Skeletal muscle cell (primary cell): ENCODE results near the gene SP3.

Experiments
- DNase-seq: peaks from one replicate; pipeline ENCODE4 v3.0.0-alpha.2; 2010; ENCODE audit warnings: low read depth
- H3K4me3 ChIP-seq: 2 replicates; pipeline ENCODE4 v1.5.1; 2011; ENCODE audit warnings: low read depth, mild to moderate bottlenecking, control low read depth, low read length, moderate library complexity

The SP3 gene

DNA sequence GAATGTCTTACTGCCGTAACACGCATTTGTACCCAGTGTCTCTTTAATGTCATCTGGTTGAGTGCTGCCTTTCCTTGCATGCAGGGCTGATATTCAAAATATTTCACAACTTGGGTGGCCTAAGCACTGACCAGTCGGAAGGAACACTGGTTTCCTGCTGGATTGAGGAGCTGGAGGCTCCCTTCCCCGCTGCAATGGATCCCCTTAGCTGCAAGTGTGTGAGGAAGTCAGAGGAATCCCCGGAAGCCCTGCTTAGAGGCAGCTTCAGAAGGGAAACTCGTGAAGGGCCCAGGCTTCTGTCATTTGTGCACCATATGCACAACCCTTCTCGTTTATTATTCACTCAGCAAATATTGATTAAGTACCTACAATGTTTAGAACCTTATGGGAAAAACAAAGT lies 33.2 kb upstream of the SP3 start:
- no peak for DNase-seq
- H3K4me3 ChIP-seq, result no peak overlapping the region

DNA sequence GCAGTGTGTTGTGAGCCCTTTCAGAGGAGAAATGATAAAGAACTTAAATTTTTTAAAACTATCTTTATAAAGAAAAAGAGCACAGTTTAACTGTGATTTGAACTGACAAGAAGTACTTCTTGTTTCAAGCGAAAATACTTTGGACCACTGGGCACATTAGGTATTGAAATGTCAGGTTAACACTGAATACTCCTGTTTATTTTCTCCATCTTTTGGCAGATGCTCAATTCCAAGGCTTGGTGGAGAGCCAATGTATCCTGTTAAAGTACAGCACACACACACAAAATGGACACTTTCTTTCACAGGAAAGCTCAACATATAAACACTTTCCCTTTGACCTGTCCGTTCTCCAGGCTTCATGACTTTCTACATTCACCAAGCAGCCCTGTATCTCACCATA lies 32.6 kb upstream of the SP3 start:
- DNase-seq, result no peak
- no peak overlapping the region for H3K4me3 ChIP-seq

DNA sequence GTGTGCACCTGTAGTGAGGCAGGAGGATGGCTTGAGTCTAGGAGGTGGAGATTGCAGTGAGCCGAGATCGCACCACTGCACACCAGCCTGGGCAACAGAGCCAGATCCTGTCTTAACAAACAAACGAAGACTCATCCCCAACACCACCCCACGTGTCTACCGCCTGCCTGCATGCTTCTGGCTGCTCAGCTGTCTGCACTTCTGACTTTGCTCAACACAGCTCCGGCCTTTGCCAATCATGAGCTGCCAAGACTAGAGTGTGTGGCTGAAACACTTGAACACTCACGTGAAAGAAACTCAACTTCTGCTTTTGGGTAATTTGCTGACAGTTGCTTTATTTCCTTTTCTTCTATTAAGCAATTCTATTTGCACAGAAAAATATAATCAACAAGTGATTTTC lies 32.1 kb upstream of the SP3 start:
- no peak for DNase-seq

DNA sequence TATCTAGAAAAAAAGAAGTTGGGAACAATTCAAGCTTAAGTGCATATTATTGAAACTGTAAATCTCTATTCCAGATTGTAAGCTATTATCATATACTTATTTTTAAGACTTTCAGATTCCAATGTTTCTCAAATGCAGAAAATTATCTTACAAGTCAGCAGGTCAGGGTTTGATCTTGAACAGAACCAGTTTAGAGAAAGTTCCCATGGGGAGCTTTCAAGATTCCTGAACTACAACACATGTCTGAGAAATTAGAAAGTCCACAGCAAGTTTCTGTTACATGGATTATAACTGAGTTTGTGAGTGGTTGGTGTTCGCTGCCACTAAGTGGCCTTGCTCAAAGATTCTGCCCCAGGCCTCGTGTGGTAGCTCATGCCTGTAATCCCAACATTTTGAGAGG lies 31.6 kb upstream of the SP3 start:
- no peak overlapping the region for H3K4me3 ChIP-seq
- no peak for DNase-seq

More for the DNA sequence above, 32.1 kb upstream of the SP3 start:
- no peak overlapping the region for H3K4me3 ChIP-seq

DNA sequence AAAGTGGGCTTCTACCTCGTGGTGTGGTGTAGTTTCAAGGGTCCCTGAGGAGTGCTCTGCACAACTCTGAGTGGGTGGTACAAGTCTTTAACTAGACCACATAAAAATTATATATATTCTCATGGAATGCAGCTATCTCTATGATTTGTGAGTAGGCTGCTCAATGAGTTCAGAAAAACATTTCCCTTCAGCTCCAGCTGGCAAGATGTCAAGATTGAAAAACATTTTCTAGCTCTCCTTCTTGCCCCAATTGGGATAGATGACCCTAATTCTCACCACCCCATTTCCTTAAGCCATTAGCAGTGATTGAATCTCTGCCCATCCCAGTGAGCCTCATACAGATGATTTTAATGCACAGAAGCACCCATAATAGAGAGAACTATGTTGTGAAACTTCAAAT lies 28.3 kb upstream of the SP3 start:
- no peak for DNase-seq
- H3K4me3 ChIP-seq, result no peak overlapping the region

DNA sequence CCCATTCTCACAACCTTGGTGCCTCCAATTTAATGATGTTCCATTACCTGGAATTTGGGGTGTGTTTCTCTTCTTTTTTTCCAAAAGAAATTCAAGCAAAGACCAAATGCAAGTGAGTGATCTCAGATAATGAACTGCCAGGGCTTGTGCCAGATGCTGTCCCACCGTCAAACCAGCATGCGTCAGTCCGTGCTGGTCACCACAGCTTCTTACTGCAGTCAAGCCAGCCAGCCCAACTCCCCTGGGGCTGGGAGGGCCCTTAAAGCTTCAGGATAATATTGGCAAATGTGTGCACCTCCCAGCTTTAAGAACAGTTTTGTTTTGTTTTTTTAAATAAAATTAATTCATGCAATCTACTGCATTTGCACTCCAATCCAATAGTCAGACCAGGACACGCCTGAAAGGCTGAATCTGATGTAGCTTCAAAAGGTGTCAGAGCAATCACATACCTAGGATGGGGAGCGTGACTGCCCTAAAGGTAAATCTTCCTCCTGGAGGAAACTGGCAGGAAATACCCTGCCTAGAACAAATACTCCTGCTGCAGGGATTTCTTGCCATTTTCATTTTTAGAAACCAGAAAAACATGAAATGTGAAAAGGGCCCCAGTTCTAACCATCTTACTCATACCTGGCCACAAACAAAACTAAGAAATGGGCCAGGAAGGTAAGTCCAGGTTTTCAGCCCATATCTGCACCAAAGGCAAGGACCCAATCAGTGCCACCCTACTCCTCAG lies 26.8 kb upstream of the SP3 start:
- peak; percentile 77 for DNase-seq
- no peak overlapping the region for H3K4me3 ChIP-seq

DNA sequence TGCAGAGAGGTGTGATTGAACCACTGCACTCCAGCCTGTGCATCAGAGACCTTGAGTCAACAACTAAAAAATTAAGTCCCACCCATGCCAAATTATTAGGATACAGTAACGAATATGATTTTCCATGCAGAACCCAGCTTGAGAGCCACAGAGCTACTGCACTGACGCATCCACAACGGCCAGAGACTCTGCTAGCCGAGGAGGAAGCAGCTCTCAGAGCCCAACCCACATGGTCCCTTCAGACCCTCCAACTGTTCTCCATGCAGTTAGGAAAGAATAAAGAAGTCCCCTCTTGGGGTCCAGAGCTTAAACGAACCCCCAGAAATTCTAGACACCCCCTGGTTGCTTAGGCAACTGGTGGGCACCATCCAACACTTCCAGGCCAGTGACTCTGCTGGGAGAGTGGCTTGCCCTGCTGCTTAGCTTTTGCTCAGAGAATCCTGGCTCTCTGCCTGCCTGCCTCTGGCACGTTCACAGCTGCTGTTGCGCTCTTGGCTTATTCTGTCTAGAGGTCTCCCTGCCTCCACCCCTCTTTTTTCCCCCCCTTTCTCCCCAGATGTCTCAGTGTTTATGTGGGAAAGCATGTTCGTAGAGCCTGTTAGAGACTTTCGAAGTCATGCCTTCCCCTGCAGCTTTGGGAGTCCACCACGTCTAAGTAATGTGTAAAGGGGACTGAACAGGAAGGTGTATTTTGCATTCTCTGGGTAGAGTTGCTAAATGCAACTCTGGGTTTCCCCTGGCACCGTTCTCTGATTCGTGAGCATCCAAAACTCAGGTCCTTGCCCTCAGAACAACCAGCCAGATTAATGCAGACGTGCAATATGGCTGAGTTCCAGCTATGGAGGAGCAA lies 26.0 kb upstream of the SP3 start:
- H3K4me3 ChIP-seq, result no peak overlapping the region
- peak; percentile 86 for DNase-seq

DNA sequence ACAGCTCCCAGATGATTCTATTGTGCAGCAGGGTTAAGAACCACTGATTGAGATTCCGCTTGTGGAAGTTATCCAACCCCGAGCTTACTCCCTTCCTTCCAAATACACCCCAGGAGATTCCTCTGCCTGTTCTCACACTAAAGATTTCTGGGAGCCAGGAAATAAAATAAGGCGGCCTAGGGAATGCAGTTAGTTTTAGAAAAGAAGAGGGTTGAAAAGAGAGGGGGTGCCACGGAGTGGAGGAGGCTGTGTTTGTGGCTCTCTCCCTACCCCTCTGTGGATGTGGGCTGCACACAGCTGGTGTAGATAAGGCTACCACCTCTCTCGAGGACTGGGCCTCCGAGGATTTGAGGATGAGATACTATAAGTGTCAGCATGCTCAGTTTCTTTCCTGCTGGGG lies 25.1 kb upstream of the SP3 start:
- DNase-seq, result no peak
- no peak overlapping the region for H3K4me3 ChIP-seq

DNA sequence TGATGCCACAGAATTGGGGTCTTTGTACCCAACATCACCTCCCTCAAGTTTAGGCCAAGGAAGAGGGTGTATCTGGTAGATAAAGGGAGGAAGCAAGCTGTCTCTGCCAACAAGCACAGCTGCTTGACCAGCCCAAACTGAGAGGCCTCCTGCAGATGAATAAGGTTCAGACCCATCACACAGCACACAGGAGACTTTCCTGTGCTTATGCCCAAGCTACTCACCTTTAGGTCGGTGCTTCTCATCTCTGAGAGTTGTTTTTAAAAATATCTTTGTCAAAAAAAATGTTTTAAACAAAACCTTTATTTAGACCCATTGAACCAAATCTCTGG lies 24.7 kb upstream of the SP3 start:
- H3K4me3 ChIP-seq, result no peak overlapping the region
- DNase-seq, result no peak

DNA sequence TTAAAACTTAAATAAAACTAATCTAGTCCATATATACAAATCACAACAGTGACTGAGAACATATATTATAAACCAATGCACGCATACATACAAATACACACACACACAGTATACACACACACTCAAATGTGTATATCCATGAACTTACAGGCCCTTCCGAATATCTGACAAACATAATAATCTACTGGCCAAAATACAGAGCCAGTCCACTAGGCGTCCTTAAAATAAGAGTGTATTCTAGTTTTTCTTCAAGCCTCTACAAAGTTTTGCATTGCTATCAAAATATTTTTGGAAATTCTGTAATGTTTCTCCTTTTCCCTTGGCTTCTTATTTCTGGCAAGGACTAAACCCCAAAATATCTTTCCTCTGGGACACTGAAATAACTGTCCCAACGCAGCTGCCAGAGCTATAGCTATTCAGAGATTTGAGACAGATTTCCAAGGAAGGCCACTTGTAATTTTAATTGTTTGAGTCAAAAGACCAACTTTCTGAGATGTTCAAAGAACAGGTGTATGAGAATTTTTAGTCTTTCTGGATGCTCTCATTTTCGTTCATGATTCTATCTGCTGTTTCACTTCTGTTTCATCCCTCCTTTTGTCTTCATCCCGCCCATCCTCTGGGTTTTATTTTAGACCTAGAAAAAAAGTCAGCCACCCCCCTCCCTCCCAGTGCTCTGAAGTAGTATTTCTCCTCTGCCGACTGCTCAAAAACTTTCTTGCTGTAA lies 24.1 kb upstream of the SP3 start:
- H3K4me3 ChIP-seq, result no peak overlapping the region
- no peak for DNase-seq

DNA sequence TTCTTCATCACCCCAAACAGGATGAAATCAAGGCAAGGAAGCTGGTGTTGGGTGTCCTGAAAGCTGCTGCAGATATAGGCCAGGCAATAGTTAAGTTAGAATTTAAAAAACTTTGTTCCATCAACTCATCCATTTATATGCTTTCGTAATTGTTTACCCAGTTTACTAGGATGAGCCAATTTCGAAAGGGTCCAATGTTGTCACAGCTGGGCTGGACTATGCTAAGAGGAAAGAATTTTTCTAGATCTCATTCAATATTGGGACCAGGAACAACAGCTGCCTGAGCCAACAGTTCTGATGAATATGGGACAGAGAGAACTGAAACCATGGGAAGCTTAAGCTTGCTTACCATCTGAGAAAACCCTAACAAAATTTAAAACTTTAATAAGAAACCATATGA lies 21.6 kb upstream of the SP3 start:
- peak; percentile 80 for DNase-seq

DNA sequence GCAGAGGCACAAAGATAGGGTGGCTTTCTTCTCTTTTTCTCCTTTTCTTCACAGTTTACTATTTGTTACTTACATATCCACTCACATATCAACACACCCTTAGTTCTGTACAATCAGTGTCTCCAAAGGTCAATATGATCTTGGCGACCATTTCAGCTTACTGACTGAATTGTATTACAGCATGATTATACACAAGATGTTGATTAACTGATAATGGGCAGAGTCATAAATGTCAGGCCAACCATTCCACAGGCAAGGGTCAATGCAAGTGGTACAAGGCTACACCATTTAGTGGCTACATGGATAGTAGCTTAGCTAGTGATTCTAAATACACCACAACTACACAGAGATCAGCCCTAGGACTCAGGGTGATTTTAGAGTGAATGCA lies 20.4 kb upstream of the SP3 start:
- no peak for DNase-seq

More for the DNA sequence above, 21.6 kb upstream of the SP3 start:
- no peak overlapping the region for H3K4me3 ChIP-seq

DNA sequence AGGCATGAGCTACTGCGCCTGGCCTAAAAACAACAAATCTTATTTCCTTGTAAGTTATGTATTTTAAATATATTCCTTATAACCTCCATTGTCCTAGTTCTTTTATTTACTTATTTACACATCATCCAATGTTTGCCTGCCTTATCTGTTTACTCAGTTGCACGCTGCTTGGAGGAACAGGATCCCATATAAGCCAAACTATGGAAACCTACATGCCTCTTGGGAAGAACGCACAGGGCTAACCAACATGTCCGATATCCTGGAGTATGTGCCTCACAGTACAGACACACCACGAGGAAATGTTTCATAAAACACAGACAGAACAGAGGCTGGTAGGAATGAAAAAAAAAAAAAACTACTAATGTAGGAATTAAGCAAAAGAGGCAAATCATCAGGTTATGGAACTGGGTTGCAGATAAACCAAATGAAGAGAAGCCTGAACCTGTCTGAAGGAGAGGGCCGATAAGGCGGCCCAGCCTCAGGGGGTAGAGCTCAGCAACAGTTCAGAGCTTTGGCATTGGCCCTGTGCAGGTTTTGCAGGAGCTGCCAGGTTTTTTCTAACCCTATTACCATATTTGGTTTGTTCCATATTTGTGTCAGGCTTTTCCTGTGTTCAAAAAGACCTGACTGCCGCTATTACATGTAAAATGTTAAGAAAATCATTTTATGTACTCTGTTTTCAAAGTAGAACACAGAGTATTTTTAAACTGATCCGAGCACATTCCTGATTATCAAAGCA lies 19.9 kb upstream of the SP3 start:
- DNase-seq, result no peak
- no peak overlapping the region for H3K4me3 ChIP-seq

More for the DNA sequence above, 20.4 kb upstream of the SP3 start:
- no peak overlapping the region for H3K4me3 ChIP-seq

DNA sequence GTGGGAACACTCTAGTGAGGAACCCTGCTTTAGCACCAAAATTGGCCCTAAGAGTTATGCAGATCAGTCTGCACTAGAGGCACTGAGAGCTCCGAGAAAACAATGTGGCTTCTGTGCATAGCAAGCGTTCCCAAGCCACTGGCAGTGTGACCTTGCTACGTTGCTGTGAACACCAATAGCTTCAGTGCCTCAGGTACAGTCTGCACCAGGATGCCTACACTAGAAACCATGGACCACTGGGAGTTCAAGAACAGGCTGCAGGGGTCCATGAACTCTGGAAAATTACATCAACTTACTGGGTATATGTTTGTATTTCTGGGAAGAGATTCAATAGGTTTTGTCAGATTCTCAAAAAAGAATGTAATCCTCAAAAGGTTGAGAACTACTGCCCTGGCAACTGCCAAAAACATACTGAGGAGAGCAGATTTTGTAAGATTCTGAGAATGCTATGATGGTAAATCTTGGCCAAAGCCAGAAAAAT lies 18.3 kb upstream of the SP3 start:
- DNase-seq, result peak; percentile 64
- no peak overlapping the region for H3K4me3 ChIP-seq

DNA sequence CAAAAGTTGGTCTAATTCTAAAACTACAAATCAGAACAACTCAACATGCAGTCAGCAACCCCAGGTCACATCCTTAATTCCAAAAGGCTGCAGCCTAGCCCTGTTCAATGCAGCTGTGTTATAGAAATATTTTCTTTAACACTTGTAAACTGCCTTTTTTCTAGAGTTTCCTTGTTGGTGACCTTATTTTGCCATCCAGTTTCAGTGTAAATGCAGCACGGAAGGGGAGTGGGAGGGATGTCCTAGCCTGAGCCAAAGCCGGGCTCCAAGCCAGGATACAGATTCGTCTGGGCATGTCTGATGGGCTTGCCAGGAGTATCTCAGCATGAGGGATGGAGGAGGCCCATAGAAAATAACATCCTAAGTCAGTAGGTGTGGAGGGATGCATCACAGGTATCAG lies 17.7 kb upstream of the SP3 start:
- H3K4me3 ChIP-seq, result no peak overlapping the region
- DNase-seq, result peak; percentile 92

DNA sequence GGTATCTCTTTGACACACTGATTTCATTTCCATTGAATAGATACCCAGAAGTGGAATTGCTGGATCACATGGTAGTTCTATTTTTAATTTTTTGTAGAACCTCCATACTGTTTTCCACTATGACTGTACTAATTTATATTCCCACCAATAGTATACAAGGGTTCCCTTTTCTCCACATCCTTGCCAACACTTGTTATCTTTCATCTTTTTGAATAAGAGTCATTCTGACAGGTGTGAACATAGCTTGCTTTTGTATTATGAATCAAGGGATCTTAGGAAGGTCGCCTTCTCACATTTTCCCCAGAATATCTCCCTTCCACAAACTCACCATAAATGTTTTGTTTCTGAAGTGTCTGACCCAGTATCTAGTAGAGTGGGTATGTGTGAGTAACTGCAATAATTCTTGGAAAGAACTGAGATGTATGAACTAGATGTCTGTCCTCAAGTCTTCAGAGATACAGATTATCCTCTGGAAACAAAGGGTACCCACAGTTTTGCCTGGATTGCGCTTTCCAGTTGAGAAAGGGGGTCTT lies 17.1 kb upstream of the SP3 start:
- no peak for DNase-seq

DNA sequence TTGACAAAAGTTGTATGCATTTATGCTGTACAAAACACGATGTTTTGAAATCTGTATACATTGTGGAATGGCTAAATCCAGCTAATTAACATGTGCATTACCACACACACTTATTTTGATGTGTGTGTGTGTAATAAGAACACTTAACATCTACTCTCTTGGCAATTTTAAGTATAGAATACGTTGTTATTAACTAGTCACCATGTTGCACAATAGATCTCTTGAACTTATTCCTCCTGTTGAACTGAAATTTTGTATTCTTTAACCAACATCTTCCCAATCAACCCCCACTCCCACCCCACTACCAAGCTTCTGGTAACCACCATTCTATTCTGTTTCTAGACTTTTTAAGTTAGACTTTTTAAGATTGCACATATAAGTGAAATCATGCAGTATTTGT lies 16.3 kb upstream of the SP3 start:
- DNase-seq, result no peak
- no peak overlapping the region for H3K4me3 ChIP-seq

More for the DNA sequence above, 17.1 kb upstream of the SP3 start:
- no peak overlapping the region for H3K4me3 ChIP-seq

DNA sequence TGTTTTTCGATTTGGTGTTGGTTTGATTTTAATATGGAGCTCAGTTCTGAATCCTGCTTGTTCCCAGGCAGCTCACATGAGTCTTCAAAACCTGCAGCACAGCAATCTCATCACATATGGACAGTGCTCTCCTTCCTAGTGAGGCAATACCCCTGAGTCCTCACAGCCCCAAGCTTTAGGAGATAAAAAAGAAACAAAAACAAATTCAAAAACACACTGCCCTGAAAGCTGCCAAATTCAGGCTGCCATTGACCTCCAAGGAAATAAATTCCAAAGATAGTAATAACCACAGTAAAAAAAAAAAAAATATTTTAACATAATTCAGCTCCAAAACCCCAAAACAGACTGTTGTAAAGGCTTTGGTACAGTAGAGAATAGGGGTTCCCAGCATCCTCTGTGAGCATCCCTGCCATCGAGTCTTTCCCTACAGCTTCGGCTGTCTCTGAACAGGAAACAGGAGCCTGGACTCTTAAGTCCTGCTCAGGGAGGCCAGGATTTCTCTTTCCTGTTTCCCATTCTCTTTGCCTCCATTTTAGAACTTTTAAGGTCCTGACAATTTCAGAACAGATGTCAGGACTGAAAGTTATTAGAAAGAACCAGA lies 14.7 kb upstream of the SP3 start:
- H3K4me3 ChIP-seq, result no peak overlapping the region
- peak; percentile 49 for DNase-seq

DNA sequence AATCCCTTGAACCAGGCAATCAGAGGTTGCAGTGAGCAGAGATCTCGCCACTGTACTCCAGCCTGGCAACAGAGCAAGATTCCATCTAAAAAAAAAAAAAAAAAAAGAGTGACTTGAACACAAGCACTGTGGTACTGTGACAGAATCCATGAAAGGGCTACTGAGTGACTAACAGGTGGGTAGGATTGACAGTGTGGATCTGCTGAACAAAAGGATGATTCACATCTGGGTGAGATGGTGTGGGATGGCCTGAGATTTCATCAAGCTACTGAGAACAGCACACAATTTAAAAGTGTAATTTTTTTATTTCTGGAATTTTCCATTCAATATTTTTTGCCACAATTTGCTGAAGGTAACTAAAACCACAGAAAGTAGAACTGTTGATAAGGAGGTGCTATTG lies 13.3 kb upstream of the SP3 start:
- no peak for DNase-seq

More for the DNA sequence above, 13.3 kb upstream of the SP3 start:
- H3K4me3 ChIP-seq, result no peak overlapping the region
